AML-193 (cell line): ENCODE data around the gene SLC43A2.
A peak's percentile ranks its signal among the peaks of the same experiment; 100 is the strongest.
"Not testable (repeated sequence)": the region's sequence is repeated elsewhere in the genome, so short reads cannot be mapped to it uniquely, and the experiment has no call there.

Experiments
- DNase-seq, 2 experiments: peaks; one replicate each; lab custom pipeline; 2025; lab: John Stamatoyannopoulos, UW

Gene SLC43A2

DNA sequence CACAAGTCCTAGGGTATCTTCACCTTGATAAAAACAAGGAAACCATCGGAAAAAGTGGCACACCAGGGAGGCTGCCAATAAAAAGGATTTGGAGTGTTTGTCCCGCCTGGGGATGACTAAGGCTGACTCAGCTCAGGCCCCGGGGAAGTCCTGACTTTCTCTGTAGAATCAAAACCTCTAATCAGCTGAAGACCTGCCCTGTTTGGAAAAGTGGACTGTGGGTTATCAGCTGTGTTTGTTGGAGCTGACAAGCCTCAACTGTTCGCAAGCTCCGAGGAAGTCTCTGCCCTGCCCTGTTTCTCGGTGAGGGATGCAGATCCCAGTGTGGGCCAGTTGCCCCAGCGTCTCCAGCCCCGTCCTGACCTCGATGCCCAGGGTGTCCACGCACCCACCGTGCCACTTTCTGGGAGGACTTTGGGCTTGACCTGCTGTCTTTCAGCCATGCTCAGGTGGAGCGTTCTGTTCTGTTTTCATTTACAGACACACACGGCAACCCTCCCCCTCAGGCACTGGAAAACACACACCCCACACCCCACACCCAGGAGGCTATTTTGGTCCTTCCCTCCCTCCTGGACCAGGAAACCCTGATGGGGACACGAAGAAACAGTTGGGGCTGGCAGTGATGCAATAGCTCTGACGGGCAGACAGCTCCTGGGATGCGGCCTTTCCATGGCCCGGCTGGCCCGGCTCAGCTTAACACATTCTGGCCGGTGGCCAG lies 38.4 kb downstream of the SLC43A2 start:
- no peak for DNase-seq

DNA sequence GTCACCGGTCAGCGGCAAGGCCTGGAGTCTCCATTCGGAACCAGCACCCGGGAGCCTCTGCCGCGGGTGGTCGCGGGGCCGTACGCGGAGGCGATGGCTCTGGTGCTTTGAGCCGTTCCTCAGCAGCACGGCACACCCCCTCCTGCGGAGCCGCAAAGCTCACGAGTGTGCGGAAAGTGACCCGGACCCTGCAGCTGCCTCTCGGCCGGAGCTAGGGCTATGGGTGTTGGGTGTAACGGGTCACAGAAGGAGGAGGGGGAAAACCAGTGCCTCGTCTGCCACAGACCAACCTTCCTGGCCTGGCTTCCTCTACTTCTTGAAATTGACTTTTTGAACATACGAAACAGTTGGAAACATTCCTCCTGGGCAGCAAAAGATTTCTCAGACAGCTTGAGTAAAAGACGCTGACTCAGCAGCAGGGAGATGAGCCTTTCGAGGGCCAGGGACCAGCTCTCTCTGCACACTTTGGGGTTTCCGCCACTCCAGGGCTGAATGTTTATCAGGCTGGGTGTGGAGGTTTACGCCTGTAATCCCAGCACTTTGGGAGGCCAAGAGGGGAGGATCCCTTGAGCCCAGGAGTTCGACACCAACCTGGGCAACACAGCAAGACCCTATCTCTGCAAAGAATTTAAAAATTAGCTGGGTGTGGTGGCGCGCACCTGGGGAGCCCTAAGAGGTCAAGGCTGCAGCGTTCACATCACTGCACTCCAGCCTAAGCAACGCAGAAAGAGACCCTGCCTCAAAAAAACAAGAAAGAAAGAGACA lies 39.6 kb downstream of the SLC43A2 start:
- no peak for DNase-seq

- no peak for DNase-seq
Measured at GRCh38 chr17:1584167-1584566, 44.5 kb downstream of the SLC43A2 start.

DNA sequence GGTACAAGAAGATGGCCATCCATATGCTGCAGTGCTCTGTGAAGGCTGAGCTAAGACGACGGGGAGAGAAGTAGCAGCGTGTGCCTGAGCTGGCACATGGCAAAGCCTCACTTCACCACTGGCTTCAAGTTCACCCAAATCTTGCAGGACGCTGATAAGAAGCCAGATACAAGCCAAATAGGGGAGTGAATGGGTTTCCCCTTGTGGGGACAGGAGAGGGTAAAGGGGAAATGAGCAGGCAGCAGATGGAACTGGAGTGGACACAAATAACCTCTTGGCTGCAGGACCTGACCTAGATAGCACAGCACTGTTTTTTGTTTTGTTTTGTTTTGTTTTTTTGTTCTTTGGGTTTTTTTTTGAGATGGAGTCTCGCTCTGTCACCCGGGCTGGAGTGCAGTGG lies 45.1 kb downstream of the SLC43A2 start:
- DNase-seq = no peak

- DNase-seq = no peak
Measured at GRCh38 chr17:1582374-1582773, 46.3 kb downstream of the SLC43A2 start.

DNA sequence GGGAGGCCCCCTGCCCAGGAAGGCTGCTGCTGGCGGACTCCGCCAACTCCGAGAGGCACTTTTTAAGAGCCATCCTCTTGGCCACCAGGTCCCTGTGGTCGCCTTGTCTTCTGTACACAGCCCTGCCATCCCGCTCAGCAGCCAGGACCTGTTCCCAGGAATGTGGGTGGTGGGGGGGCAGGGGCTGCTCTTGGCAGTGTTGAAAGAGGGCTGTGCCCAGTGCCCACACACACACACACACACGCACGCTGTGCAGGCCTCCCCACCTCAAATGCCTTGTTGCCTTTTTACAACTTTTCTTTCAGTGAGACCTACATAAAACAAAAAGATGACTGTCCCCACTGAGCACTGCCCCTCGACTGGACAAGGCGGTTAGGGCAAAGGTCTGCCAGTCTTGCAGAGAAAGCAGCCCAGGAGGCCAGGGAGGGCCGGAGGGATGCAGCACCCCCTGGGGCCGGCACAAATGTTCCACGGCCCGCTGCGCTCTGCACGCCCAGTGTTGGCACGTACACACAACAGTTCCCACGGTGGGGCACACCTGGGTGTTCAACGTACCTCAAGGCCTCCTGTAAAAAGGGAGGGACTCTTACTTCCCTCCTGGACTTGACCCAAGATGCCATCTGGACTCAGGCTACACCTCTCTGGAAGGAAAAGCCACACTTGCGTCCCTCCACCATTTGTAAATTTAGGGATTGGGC lies 47.5 kb downstream of the SLC43A2 start:
- DNase-seq = no peak

DNA sequence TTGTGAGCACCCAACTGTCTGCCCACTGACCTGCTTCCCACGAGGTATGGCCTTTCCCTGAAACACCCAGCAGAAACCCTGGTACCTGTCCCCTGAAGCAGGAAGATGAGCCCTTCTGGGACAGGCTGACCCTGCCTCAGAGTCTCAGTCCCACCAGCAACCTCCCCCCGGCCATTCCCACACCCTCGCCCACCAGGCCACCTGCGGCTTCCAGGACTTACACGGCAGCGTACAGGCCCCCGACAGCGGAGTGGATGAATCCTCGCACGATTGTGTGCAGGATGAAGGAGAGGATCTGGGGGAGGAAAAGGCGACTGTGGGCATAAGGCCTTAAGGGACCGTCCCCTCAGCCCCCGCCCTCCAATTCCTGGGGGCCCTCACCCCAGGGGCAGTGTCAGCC lies 50.6 kb downstream of the SLC43A2 start:
- DNase-seq = no peak

GRCh38 chr17:1577583-1578013 lies 51.0 kb downstream of the SLC43A2 start:
- DNase-seq = peak; percentile 36 to 45

- peak; percentile 77 for DNase-seq
Measured at GRCh38 chr17:1577182-1577581, 51.5 kb downstream of the SLC43A2 start.

GRCh38 chr17:1576500-1576899 lies 52.1 kb downstream of the SLC43A2 start:
- DNase-seq = no peak

DNA sequence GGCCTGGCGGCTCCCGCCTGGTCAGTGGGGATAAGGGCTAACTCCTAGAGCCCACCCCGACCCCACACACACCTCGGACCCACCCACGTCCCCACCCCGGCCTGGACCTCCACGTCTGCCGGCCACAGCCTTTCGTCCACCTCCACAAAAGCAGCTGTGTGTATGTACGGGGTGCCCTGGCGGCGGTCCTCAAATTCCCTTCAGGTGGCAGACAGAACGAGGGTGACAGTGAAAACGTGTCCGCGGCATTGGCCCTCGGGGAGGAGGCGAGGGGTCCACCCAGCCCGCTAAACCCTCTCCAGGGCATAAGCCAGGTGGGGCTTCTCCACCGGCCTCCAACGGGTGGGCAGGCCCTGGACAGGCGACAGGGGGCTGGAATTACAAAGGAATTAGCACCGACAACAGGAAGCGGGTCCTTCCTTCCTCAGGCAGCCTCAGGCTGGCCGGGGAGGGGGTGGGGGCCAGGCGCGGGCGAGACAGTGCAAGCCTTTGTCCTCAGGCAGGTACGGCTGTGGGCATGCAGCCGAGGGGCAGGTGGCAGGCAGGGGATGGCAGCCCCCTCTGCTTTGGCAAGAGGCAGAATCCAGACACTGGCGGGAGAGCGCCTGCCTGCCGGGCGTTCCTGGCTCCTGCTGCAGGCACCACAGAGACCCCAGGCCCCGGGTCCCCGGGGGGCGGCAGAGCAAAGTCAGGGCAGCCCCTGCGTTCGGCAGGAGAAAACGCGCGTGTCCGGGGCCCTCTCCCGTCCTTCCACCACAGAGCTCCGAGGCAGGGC lies 53.8 kb downstream of the SLC43A2 start:
- no peak for DNase-seq

- DNase-seq = peak; percentile 19 to 29
Measured at GRCh38 chr17:1573932-1574696, 54.5 kb downstream of the SLC43A2 start.

GRCh38 chr17:1572646-1573045 lies 56.0 kb downstream of the SLC43A2 start:
- DNase-seq = not testable (repeated sequence)

DNA sequence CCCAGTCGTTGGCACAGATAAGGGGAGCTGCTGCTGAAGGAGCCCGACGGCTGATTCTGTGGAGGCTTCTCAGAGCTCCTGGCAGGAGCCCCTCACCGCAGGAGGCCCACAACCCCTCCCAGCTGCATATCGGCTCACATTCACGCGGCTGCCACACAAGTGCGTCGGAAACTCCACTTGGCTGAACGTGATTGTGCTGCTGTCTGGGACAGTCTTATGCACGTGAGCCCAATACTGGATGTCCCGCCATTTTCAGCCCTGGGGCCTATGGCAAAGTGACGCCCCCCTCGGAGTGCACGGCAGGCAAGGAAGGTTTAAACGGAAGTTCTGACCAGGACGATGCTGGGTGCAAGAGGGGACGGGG lies 57.3 kb downstream of the SLC43A2 start:
- DNase-seq = no peak

GRCh38 chr17:1568950-1569810 lies 59.5 kb downstream of the SLC43A2 start:
- no peak for DNase-seq

GRCh38 chr17:1566505-1567199 lies 62.0 kb downstream of the SLC43A2 start:
- no peak for DNase-seq

DNA sequence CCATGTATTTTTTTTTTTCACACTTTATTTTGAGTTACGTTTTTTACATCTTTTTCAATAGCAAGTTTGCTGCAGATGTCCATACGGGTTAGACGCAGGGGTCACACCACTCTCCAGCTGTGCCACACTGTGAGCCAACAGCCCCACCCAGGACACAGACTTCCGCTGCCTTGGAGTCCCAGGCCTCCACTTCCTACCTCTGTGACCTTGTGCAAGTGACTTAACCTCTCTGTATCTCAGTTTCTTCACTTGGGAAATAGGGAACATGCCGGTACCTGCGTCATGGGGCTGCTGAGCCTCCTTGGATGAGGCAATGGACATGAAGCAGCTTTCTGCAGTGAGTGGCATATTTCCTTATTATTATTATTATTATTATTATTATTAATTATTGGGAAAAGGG lies 62.8 kb downstream of the SLC43A2 start:
- no peak for DNase-seq

- DNase-seq = no peak
Measured at GRCh38 chr17:1563786-1564613, 64.6 kb downstream of the SLC43A2 start.

DNA sequence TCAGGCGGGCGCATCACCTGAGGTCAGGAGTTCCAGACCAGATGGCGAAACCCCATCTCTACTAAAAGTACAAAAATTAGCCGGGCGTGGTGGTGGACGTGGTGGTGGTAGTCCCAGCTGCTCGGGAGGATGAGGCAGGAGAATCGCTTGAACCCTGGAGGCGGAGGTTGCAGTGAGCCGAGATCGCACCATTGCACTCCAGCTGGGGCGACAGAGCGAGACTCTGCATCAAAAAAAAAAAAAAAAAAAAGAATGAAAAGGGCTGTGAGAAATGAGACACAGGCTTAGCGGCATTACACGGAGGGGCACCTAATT lies 65.2 kb downstream of the SLC43A2 start:
- DNase-seq = not testable (repeated sequence)
